Epithelial cell of proximal tubule (primary cell): ENCODE results near the gene SND1. TPM values are rescaled to one million over a fixed set of nuclear protein-coding genes. Genes with fewer than 3 reads are reported as not detected.

ENCODE experiments used
- DNase-seq: peaks from one replicate; pipeline ENCODE4 v3.0.0-alpha.2; 2011; ENCODE audit warnings: low read depth
- H3K4me3 ChIP-seq: 2 replicates; pipeline ENCODE4 v1.5.1; 2011; ENCODE audit warnings: low read depth, mild to moderate bottlenecking, low read length
- total RNA-seq: library from RNA; depleted of rRNA; stranded (reverse); fragments of >200 nt; gene quantifications from 2 replicates; pipeline ENCODE4 v1.2.3, GENCODE V29; 2015
- TF ChIP-seq, protein P1 (sequence below): conservative IDR thresholded peaks from 2 replicates; pipeline ENCODE4 v1.5.1; 2012; ENCODE audit warnings: low read depth, mild to moderate bottlenecking, low read length

The SND1 gene
- total RNA-seq, 1 donor from 2014 or later: 122 TPM

DNA sequence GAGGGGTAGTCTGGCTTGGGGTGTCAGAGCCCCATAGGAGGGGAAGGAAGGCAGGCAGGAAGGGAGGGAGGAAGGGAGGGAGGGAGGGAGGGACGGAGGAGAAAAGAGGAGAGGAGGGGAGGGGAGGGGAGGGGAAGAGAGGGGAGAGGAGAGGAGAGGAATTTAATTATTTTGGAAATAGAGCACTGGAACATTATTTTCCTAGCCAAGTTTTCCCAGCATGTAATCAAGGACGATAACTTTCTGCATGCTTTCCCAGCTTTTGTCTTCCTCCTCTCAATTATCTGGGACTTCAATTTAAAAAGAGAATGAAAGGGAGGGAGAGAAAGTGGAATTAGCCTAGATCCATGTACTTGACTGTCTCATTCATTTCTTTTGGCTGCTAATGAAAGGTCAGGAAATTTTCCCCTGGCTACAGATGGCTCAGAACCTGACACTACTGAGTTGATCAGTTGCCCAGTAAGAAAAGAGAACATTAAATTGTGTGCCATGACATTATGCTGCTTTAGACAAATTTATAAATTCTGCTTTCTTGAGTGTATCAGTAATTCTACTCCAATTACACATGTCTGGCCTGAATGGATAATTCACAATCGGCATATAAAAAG is 230.4 kb downstream of the SND1 start:
- TF ChIP-seq, protein P1, sequence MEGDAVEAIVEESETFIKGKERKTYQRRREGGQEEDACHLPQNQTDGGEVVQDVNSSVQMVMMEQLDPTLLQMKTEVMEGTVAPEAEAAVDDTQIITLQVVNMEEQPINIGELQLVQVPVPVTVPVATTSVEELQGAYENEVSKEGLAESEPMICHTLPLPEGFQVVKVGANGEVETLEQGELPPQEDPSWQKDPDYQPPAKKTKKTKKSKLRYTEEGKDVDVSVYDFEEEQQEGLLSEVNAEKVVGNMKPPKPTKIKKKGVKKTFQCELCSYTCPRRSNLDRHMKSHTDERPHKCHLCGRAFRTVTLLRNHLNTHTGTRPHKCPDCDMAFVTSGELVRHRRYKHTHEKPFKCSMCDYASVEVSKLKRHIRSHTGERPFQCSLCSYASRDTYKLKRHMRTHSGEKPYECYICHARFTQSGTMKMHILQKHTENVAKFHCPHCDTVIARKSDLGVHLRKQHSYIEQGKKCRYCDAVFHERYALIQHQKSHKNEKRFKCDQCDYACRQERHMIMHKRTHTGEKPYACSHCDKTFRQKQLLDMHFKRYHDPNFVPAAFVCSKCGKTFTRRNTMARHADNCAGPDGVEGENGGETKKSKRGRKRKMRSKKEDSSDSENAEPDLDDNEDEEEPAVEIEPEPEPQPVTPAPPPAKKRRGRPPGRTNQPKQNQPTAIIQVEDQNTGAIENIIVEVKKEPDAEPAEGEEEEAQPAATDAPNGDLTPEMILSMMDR: no peak
- DNase-seq: no peak
- no peak overlapping the region for H3K4me3 ChIP-seq

DNA sequence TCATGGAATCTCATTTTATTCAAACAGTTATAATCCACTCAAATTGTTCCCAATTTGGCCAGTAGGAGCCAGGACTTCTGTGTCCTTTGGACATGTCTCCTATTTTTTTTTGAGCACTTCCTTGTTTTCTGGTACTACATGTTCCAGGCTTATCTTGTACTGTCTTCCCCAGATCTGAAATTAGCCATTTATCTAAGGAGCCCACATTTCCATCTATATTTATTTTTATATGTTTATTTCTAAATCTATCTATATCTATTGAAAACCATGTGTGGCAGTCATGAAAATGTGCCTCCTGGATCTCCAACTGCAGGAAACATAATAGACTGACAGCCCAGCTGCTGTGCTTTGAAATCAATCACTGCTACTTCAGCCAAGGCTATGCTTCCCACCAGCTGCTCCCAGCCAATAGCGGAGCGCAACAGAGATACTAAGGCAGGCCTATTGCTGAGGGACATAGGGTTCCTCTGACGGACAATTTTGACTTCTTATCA is 232.1 kb downstream of the SND1 start:
- DNase-seq: no peak
- no peak overlapping the region for H3K4me3 ChIP-seq
- TF ChIP-seq, protein P1: no peak

GRCh38 chr7:127885222-127885772 is 233.3 kb downstream of the SND1 start:
- no peak overlapping the region for H3K4me3 ChIP-seq
- DNase-seq: no peak
- TF ChIP-seq, protein P1: no peak

GRCh38 chr7:127885843-127886242 is 233.8 kb downstream of the SND1 start:
- TF ChIP-seq, protein P1: no peak
- DNase-seq: no peak
- H3K4me3 ChIP-seq: no peak overlapping the region

DNA sequence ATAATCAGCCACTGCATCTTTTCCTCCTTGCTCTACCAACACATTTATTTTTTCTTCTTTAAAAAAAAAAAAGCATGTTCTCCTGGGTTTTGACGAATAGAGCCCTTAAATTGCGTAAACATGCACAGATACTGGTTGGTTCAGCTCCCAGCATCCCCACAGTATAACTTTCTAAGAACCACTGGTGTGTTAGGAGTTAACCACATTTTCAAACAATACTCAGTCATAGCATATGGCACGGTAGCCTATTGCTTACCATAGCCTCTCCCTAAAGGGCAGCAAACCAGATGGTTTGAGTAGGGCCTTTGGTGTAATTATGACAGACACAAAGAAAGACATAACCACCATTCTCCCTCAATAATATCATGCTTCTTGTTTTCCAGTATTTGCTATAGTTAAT is 234.3 kb downstream of the SND1 start:
- no peak overlapping the region for H3K4me3 ChIP-seq
- no peak for DNase-seq
- TF ChIP-seq, protein P1: no peak

DNA sequence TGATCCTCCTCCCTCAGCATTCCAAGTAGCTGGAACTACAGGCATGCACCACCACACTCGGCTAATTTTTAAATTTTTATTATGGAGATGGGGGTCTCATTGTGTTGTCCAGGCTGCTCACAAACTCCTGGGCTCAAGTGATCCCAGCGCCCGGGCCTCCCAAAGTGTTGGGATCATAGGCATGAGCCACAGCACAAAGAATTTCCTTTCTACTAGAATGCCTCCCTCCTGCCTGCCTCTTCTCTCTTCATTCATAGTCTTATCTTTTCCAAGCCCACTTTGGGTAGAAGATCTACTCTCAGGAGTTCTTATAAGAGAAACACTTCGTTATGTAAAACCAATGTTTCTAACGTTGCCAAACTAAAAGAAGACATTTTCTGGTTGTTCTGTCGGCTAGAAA is 235.1 kb downstream of the SND1 start:
- no peak for DNase-seq
- TF ChIP-seq, protein P1: no peak

GRCh38 chr7:127887631-127888030 is 235.6 kb downstream of the SND1 start:
- TF ChIP-seq, protein P1: no peak
- no peak overlapping the region for H3K4me3 ChIP-seq
- no peak for DNase-seq

More for the DNA sequence above, 235.1 kb downstream of the SND1 start:
- no peak overlapping the region for H3K4me3 ChIP-seq
